ENCODE data around the gene PHF21B. TPM values are rescaled to one million over a fixed set of nuclear protein-coding genes. Genes with fewer than 3 reads are reported as not detected.
"Not testable (repeated sequence)": the region's sequence is repeated elsewhere in the genome, so short reads cannot be mapped to it uniquely, and the experiment has no call there.

PHF21B gene
- total RNA-seq, 2 experiments from 2014 or later: 0.68 TPM; not detected in 1

- Mint-ChIP-seq H3K9me3 (ENCODE audit: insufficient read depth) (no peaks in the 10 kb centered on the region), H3K27ac (no peak overlapping the region), H3K27me3 (ENCODE audit: low read depth) (no peaks in the 10 kb centered on the region), H3K36me3 (ENCODE audit: low read depth) (no peaks in the 10 kb centered on the region), H3K4me3 (no peak overlapping the region), H3K4me1 (ENCODE audit: low read depth) (no peaks in the 10 kb centered on the region)
- POLR2A ChIA-PET: no interaction called here
- DNase-seq: no peak
- no peak for ATAC-seq
- CTCF ChIA-PET: no interaction called here
Measured at GRCh38 chr22:44916281-44917231, 93.2 kb downstream of the PHF21B start.

- POLR2A ChIA-PET: no interaction called here
- no peak for DNase-seq
- CTCF ChIA-PET: no interaction called here
- Mint-ChIP-seq H3K27ac (no peak overlapping the region), H3K4me3 (no peak overlapping the region), H3K4me1 (ENCODE audit: low read depth) (no peaks in the 10 kb centered on the region), H3K9me3 (ENCODE audit: insufficient read depth) (no peaks in the 10 kb centered on the region), H3K36me3 (ENCODE audit: low read depth) (no peaks in the 10 kb centered on the region), H3K27me3 (ENCODE audit: low read depth) (no peaks in the 10 kb centered on the region)
- no peak for ATAC-seq
Measured at GRCh38 chr22:44915441-44915840, 94.4 kb downstream of the PHF21B start.

- POLR2A ChIA-PET: no interaction called here
- no peak for ATAC-seq
- CTCF ChIA-PET: no interaction called here
Measured at GRCh38 chr22:44914026-44914721, 95.6 kb downstream of the PHF21B start.

GRCh38 chr22:44913198-44913983, 96.4 kb downstream of the PHF21B start:
- Mint-ChIP-seq H3K27ac (no peak overlapping the region), H3K4me1 (ENCODE audit: low read depth) (no peaks in the 10 kb centered on the region), H3K36me3 (ENCODE audit: low read depth) (no peaks in the 10 kb centered on the region), H3K4me3 (no peak overlapping the region), H3K27me3 (ENCODE audit: low read depth) (no peaks in the 10 kb centered on the region), H3K9me3 (ENCODE audit: insufficient read depth) (no peaks in the 10 kb centered on the region)
- POLR2A ChIA-PET: no interaction called here
- CTCF ChIA-PET: no interaction called here
- DNase-seq (no peak), ATAC-seq (no peak)

More at GRCh38 chr22:44914026-44914721, 95.6 kb downstream of the PHF21B start:
- Mint-ChIP-seq H3K36me3 (ENCODE audit: low read depth) (no peaks in the 10 kb centered on the region), H3K9me3 (ENCODE audit: insufficient read depth) (no peaks in the 10 kb centered on the region), H3K4me3 (no peak overlapping the region), H3K27me3 (ENCODE audit: low read depth) (no peaks in the 10 kb centered on the region), H3K27ac (no peak overlapping the region), H3K4me1 (ENCODE audit: low read depth) (no peaks in the 10 kb centered on the region)
- DNase-seq: no peak

GRCh38 chr22:44909241-44909640, 100.6 kb downstream of the PHF21B start:
- peaks cover 6% of the 10 kb centered on the region for H3K27me3 Mint-ChIP-seq (ENCODE audit: low read depth)
- POLR2A ChIA-PET: no interaction called here
- CTCF ChIA-PET: no interaction called here

GRCh38 chr22:44907765-44908737, 101.8 kb downstream of the PHF21B start:
- ChIA-PET CTCF (no interaction called here), POLR2A (no interaction called here)
- Mint-ChIP-seq H3K4me1 (ENCODE audit: low read depth) (no peaks in the 10 kb centered on the region), H3K9me3 (ENCODE audit: insufficient read depth) (no peaks in the 10 kb centered on the region), H3K27ac (no peak overlapping the region), H3K4me3 (no peak overlapping the region), H3K27me3 (ENCODE audit: low read depth) (peaks cover 10% of the 10 kb centered on the region), H3K36me3 (ENCODE audit: low read depth) (no peaks in the 10 kb centered on the region)
- ATAC-seq (no peak), DNase-seq (no peak)

More at GRCh38 chr22:44909241-44909640, 100.6 kb downstream of the PHF21B start:
- DNase-seq (no peak), ATAC-seq (no peak)
- Mint-ChIP-seq H3K36me3 (ENCODE audit: low read depth) (no peaks in the 10 kb centered on the region), H3K27ac (no peak overlapping the region), H3K4me1 (ENCODE audit: low read depth) (no peaks in the 10 kb centered on the region), H3K4me3 (no peak overlapping the region), H3K9me3 (ENCODE audit: insufficient read depth) (no peaks in the 10 kb centered on the region)

GRCh38 chr22:44906999-44907644, 102.7 kb downstream of the PHF21B start:
- ATAC-seq (no peak), DNase-seq (no peak)
- Mint-ChIP-seq H3K27ac (no peak overlapping the region), H3K36me3 (ENCODE audit: low read depth) (no peaks in the 10 kb centered on the region), H3K4me1 (ENCODE audit: low read depth) (no peaks in the 10 kb centered on the region), H3K4me3 (no peak overlapping the region), H3K27me3 (ENCODE audit: low read depth) (peaks cover 13% of the 10 kb centered on the region), H3K9me3 (ENCODE audit: insufficient read depth) (no peaks in the 10 kb centered on the region)
- ChIA-PET CTCF (no interaction called here), POLR2A (no interaction called here)

GRCh38 chr22:44906248-44906936, 103.4 kb downstream of the PHF21B start:
- ATAC-seq (no peak), DNase-seq (no peak)
- Mint-ChIP-seq H3K36me3 (ENCODE audit: low read depth) (no peaks in the 10 kb centered on the region), H3K27me3 (ENCODE audit: low read depth) (peaks cover 15% of the 10 kb centered on the region), H3K4me1 (ENCODE audit: low read depth) (no peaks in the 10 kb centered on the region), H3K4me3 (no peak overlapping the region), H3K9me3 (ENCODE audit: insufficient read depth) (peaks cover 5% of the 10 kb centered on the region), H3K27ac (no peak overlapping the region)
- POLR2A ChIA-PET: no interaction called here
- CTCF ChIA-PET: no interaction called here

GRCh38 chr22:44904492-44905152, 105.2 kb downstream of the PHF21B start:
- peaks cover 17% of the 10 kb centered on the region for H3K9me3 Mint-ChIP-seq (ENCODE audit: insufficient read depth)
- H3K36me3 Mint-ChIP-seq (ENCODE audit: low read depth); ATAC-seq; POLR2A ChIA-PET; H3K27ac Mint-ChIP-seq; H3K4me1 Mint-ChIP-seq (ENCODE audit: low read depth); H3K4me3 Mint-ChIP-seq; DNase-seq; CTCF ChIA-PET: not testable (repeated sequence)
- peaks cover 15% of the 10 kb centered on the region for H3K27me3 Mint-ChIP-seq (ENCODE audit: low read depth)

- H3K36me3 Mint-ChIP-seq (ENCODE audit: low read depth); H3K27ac Mint-ChIP-seq; H3K4me1 Mint-ChIP-seq (ENCODE audit: low read depth); CTCF ChIA-PET; POLR2A ChIA-PET; DNase-seq; ATAC-seq; H3K4me3 Mint-ChIP-seq: not testable (repeated sequence)
- peaks cover 15% of the 10 kb centered on the region for H3K27me3 Mint-ChIP-seq (ENCODE audit: low read depth)
- peaks cover 17% of the 10 kb centered on the region for H3K9me3 Mint-ChIP-seq (ENCODE audit: insufficient read depth)
Measured at GRCh38 chr22:44903164-44903563, 106.6 kb downstream of the PHF21B start.
